ENCODE results near the gene PTMA. TPM values are rescaled to one million over a fixed set of nuclear protein-coding genes. Genes with fewer than 3 reads are reported as not detected.
A peak's percentile ranks its signal among the peaks of the same experiment; 100 is the strongest.

PTMA gene
- polyA plus RNA-seq, 1 of the 3 experiments (the other 2 are of a cell fraction) = 767 TPM

DNA sequence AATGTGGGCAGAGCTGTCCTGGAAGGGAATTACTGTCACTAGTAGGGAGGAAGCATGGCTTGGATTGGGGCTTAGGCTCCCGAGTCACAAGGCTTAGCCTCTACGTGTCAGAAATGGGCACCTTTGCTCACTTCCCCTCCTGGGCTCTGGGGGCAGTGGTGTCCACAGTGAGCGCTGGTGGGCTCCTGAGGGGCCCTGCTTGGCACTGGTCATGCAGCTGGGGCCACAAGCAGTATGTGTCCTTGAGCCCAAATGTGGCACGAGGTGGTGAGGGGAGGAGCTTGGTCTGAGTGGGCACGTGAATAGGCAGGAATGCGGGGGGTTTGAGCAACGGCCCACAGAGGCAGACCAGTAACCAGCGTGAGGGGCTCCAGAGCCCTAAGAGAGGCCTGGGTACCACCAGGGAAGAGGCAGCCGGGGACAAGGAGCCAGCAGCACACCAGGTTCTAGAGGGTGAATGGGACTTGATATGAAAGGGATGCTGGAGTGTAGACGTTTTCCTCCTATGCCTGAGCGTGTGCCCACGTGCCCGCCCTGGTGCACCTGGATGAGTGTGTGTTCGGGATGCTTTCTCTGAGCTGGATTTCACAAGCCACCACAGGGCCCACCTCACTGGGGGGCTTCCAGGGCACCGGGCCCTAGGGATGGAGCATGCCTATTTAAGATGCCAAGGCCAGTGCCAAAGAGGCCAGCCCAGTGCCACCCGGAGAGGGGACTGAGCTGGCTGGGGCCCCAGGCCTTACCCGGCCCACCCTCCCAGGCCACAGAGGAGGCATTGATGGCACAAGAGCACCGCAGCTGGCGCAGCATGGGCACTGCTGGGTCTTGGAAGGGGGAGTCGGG is 22.8 kb upstream of the PTMA start:
- no peak overlapping the region for H2AFZ ChIP-seq (ENCODE audit: low read depth)
- no peak overlapping the region for H3K4me3 ChIP-seq (ENCODE audit: low read depth in 2 of 2, low read length in 1 of 2)
- POLR2A ChIA-PET = interaction anchor here (1.6 to 5.4 kb wide), 2 partner anchors 23 to 29 kb away, joined by 4 to 38 read pairs; partner anchors contain the start of gene PTMA

More for the DNA sequence above, 22.8 kb upstream of the PTMA start:
- Histone ChIP-seq H3K79me2 (ENCODE audit: insufficient read depth) (no peaks in the 10 kb centered on the region), H3K4me1 (ENCODE audit: control insufficient read depth in 1 of 2, insufficient read depth in 2 of 2, low read depth in 1 of 2, low read length in 1 of 2) (peaks cover 0 to 22% of the 10 kb centered on the region in 2 experiments; a peak in 1 of 4 replicates), H3K9ac (no peak overlapping the region), H3K36me3 (replicated peaks in 1 of 2; ENCODE audit: control insufficient read depth in 1 of 2, insufficient read depth in 2 of 2, low read length in 1 of 2) (no peaks in the 10 kb centered on the region), H3K9me3 (no peaks in the 10 kb centered on the region), H3K4me2 (no peak overlapping the region), H3K27ac (ENCODE audit: low read depth in 2 of 2, low read length in 1 of 2) (no peak overlapping the region), H4K20me1 (ENCODE audit: insufficient read depth) (no peaks in the 10 kb centered on the region), H3F3A (replicated peaks; ENCODE audit: insufficient read depth) (peaks cover 6% of the 10 kb centered on the region), H3K9me2 (no peaks in the 10 kb centered on the region), H3K27me3 (ENCODE audit: insufficient read depth) (no peaks in the 10 kb centered on the region)
- CTCF ChIA-PET = interaction anchor here (0.7 to 29.4 kb wide), 5 partner anchors 8 to 168 kb away, joined by 3 to 1218 read pairs (median 6); partner anchors contain the start of gene PTMA
- WGBS (ENCODE audit: low lambda C conversion rate) = 91% methylated on average over 16 of the region's 20 CpGs
- TF ChIP-seq RFX5 (IDR thresholded peaks at IDR 0.05; ENCODE audit: low read length) (no peak), RCOR1 (IDR thresholded peaks at IDR 0.05; ENCODE audit: low read length) (no peak), TAF1 (IDR thresholded peaks at IDR 0.05; ENCODE audit: borderline replicate concordance, low read depth, low read length) (no peak), EP300 (IDR thresholded peaks at IDR 0.05; ENCODE audit: borderline replicate concordance in 1 of 2, low read depth in 1 of 2, low read length in 1 of 2) (no peak), RAD21 (IDR thresholded peaks at IDR 0.05; ENCODE audit: low read length) (peak; percentile 10; the same call in 1 of the 2 replicates), MEF2A (IDR thresholded peaks at IDR 0.05; ENCODE audit: borderline replicate concordance, low read depth) (no peak), ELF1 (IDR thresholded peaks at IDR 0.05) (no peak), CHD2 (IDR thresholded peaks at IDR 0.05; ENCODE audit: low read length, partially characterized antibody) (no peak), TCF12 (IDR thresholded peaks at IDR 0.05) (no peak)
- TF ChIP-seq, protein P1, sequence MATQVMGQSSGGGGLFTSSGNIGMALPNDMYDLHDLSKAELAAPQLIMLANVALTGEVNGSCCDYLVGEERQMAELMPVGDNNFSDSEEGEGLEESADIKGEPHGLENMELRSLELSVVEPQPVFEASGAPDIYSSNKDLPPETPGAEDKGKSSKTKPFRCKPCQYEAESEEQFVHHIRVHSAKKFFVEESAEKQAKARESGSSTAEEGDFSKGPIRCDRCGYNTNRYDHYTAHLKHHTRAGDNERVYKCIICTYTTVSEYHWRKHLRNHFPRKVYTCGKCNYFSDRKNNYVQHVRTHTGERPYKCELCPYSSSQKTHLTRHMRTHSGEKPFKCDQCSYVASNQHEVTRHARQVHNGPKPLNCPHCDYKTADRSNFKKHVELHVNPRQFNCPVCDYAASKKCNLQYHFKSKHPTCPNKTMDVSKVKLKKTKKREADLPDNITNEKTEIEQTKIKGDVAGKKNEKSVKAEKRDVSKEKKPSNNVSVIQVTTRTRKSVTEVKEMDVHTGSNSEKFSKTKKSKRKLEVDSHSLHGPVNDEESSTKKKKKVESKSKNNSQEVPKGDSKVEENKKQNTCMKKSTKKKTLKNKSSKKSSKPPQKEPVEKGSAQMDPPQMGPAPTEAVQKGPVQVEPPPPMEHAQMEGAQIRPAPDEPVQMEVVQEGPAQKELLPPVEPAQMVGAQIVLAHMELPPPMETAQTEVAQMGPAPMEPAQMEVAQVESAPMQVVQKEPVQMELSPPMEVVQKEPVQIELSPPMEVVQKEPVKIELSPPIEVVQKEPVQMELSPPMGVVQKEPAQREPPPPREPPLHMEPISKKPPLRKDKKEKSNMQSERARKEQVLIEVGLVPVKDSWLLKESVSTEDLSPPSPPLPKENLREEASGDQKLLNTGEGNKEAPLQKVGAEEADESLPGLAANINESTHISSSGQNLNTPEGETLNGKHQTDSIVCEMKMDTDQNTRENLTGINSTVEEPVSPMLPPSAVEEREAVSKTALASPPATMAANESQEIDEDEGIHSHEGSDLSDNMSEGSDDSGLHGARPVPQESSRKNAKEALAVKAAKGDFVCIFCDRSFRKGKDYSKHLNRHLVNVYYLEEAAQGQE (IDR thresholded peaks at IDR 0.05; ENCODE audit: low read depth, low read length) = no peak
- TF ChIP-seq, protein P2, sequence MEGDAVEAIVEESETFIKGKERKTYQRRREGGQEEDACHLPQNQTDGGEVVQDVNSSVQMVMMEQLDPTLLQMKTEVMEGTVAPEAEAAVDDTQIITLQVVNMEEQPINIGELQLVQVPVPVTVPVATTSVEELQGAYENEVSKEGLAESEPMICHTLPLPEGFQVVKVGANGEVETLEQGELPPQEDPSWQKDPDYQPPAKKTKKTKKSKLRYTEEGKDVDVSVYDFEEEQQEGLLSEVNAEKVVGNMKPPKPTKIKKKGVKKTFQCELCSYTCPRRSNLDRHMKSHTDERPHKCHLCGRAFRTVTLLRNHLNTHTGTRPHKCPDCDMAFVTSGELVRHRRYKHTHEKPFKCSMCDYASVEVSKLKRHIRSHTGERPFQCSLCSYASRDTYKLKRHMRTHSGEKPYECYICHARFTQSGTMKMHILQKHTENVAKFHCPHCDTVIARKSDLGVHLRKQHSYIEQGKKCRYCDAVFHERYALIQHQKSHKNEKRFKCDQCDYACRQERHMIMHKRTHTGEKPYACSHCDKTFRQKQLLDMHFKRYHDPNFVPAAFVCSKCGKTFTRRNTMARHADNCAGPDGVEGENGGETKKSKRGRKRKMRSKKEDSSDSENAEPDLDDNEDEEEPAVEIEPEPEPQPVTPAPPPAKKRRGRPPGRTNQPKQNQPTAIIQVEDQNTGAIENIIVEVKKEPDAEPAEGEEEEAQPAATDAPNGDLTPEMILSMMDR (IDR thresholded peaks at IDR 0.05) = peak; percentile 33
- DNase-seq = peak; percentile 56

Measured in SK-N-SH (cell line).